K562 (cell line): Measurements from ENCODE around the gene IQGAP3. TPM values are rescaled to one million over a fixed set of nuclear protein-coding genes. Genes with fewer than 3 reads are reported as not detected.

Experiments
- ATAC-seq: fragments of 200-7000 bp; cut with Tn5 transposase; 3 replicates; pipeline ENCODE4 v1.9.1; 2020; ENCODE audit warnings: moderate library complexity
- BruUV-seq: library from RNA; stranded (reverse); fragments of 400-500 nt; replicated peaks from 2 replicates; lab custom pipeline; 2021; lab: Mats Ljungman, UMichigan
- CTCF ChIA-PET: fragments of 300-600 bp; formaldehyde crosslinking; extraction: SDS; loops from one replicate; lab custom pipeline; 2021; ENCODE audit warnings: low intra/inter-chr PET ratio; lab: Yijun Ruan, JAX
- POLR2A ChIA-PET: fragments of 300-600, 350-650 bp; sonication (Branson Sonifier 250); formaldehyde crosslinking; extraction: SDS; loops from one replicate; lab custom pipeline; 2021; ENCODE audit warnings: antibody characterized with exemption, inconsistent platforms; lab: Yijun Ruan, JAX
- DNase-seq, 4 experiments: peaks; one replicate each; pipeline versions ENCODE4 v3.0.0 to v3.0.0-alpha.2; 2011 to 2018; ENCODE audit warnings: low spot score in 3 of 4, mixed read lengths in 3 of 4; ENCODE audit errors: extremely low read depth in 1 of 4
- FAIRE-seq: peaks from 2 replicates; lab custom pipeline; 2011; peaks lifted over from hg19 to GRCh38; lab: Jason Lieb, UNC
- H2AFZ ChIP-seq: 2 replicates; pipeline ENCODE4 v1.6.0; 2011; ENCODE audit warnings: low read depth, low read length, control low read depth, inconsistent platforms
- H3K27ac ChIP-seq: fragments of 200-600 bp; 3 replicates; pipeline ENCODE4 v1.8.0; 2011; ENCODE audit warnings: low read depth, mild to moderate bottlenecking, control low read depth, inconsistent platforms, low read length, moderate library complexity, mixed read lengths; ENCODE audit errors: extremely low read depth
- H3K27me3 ChIP-seq, 2 experiments: fragments of 300-600 bp in 1 of 2; 2 replicates in 1 of 2; 3 replicates in 1 of 2; pipeline versions ENCODE4 v1.6.0 to v1.8.0; 2011; ENCODE audit warnings: inconsistent platforms in 2 of 2, low read length in 2 of 2, mild to moderate bottlenecking in 1 of 2, mixed read lengths in 1 of 2, moderate library complexity in 1 of 2; ENCODE audit not compliant: control insufficient read depth in 2 of 2, insufficient read depth in 2 of 2
- H3K36me3 ChIP-seq: fragments of 300-600 bp; 3 replicates; pipeline ENCODE4 v1.8.0; 2011; ENCODE audit warnings: mild to moderate bottlenecking, low read length, inconsistent platforms; ENCODE audit not compliant: control insufficient read depth, insufficient read depth
- H3K4me1 ChIP-seq, 2 experiments: fragments of 200-600 bp in 1 of 2; replicated peaks in 1 of 2; 2 replicates in 1 of 2; 3 replicates in 1 of 2; pipeline versions ENCODE4 v1.5.1 to v1.8.0; 2011; ENCODE audit warnings: inconsistent platforms in 2 of 2, low read length in 2 of 2, mild to moderate bottlenecking in 1 of 2, mixed read lengths in 1 of 2, moderate library complexity in 1 of 2; ENCODE audit not compliant: control insufficient read depth in 2 of 2, insufficient read depth in 2 of 2
- H3K4me2 ChIP-seq: 2 replicates; pipeline ENCODE4 v1.6.1; 2011; ENCODE audit warnings: low read length, control low read depth, inconsistent platforms, mixed read lengths; ENCODE audit not compliant: insufficient read depth
- H3K4me3 ChIP-seq: fragments of 200-600 bp; sonication (generic), shearing (Covaris generic); 2 replicates; pipeline ENCODE4 v1.5.1; 2016; ENCODE audit warnings: control low read depth, inconsistent platforms
- H3K79me2 ChIP-seq: fragments of 200-600 bp; 3 replicates; pipeline ENCODE4 v1.8.0; 2011; ENCODE audit warnings: low read length, inconsistent platforms; ENCODE audit not compliant: control insufficient read depth, insufficient read depth
- H3K9ac ChIP-seq, 2 experiments: 2 replicates each; pipeline versions ENCODE4 v1.6.0 to v1.6.1; 2011; ENCODE audit warnings: low read depth in 2 of 2, low read length in 2 of 2, control low read depth in 1 of 2, inconsistent platforms in 1 of 2, mild to moderate bottlenecking in 1 of 2, mixed read lengths in 1 of 2; ENCODE audit not compliant: insufficient read depth in 1 of 2
- H3K9me1 ChIP-seq: one replicate; pipeline ENCODE4 v1.6.0; 2011; ENCODE audit warnings: inconsistent platforms, mild to moderate bottlenecking, low read length, moderate library complexity; ENCODE audit not compliant: control insufficient read depth, insufficient read depth
- H3K9me3 ChIP-seq: replicated peaks from 2 replicates; pipeline ENCODE4 v1.5.1; 2011; ENCODE audit warnings: low read depth, low read length, inconsistent platforms; ENCODE audit not compliant: control insufficient read depth, insufficient read depth
- H4K20me1 ChIP-seq: replicated peaks from 2 replicates; pipeline ENCODE4 v1.6.1; 2011; ENCODE audit warnings: low read length, inconsistent platforms, mixed read lengths; ENCODE audit not compliant: control insufficient read depth, insufficient read depth
- FOXK2 ChIP-seq, 2 experiments: fragments of 450-650 bp; IDR thresholded peaks in 1 of 2; conservative IDR thresholded peaks in 1 of 2; 2 replicates each; pipeline ENCODE4 v1.6.1; 2016; ENCODE audit warnings: low read depth in 2 of 2, mild to moderate bottlenecking in 1 of 2
- HDAC1 ChIP-seq, 2 experiments: fragments of 450-650 bp; IDR thresholded peaks; 2 replicates each; pipeline ENCODE4 v1.6.1; 2016 to 2017; ENCODE audit warnings: inconsistent platforms in 1 of 2, mild to moderate bottlenecking in 1 of 2, moderate library complexity in 1 of 2
- PTTG1 ChIP-seq: fragments of 450-650 bp; IDR thresholded peaks from 2 replicates; pipeline ENCODE4 v1.6.1; 2016; ENCODE audit warnings: low read depth, mild to moderate bottlenecking, missing genetic modification characterization, missing compliant biosample characterization
- RBFOX2 ChIP-seq: fragments of 200-400 bp; formaldehyde crosslinking; IDR thresholded peaks from 2 replicates; pipeline ENCODE4 v1.6.1; 2017; ENCODE audit warnings: low read depth, mild to moderate bottlenecking, low read length, moderate library complexity
- ZNF232 ChIP-seq: sonication (generic); formaldehyde crosslinking; IDR thresholded peaks from 2 replicates; pipeline ENCODE4 v1.8.0; 2022; ENCODE audit warnings: mild to moderate bottlenecking, missing genetic modification reagents
- WGBS: fragments of 100-300 bp; shearing (Covaris generic); methylation state at CpG from one replicate; pipeline ENCODE4 v1.1.6; 2016; ENCODE audit warnings: low coverage, mixed read lengths; ENCODE audit not compliant: insufficient coverage; ENCODE audit errors: missing lambda C conversion rate; 5-methylcytosine and 5-hydroxymethylcytosine counted together
- in situ Hi-C: fragments of 300-500 bp; cut with MboI; formaldehyde crosslinking; loops from 4 replicates; pipeline ENCODE4 v1.15.0; 2018; ENCODE audit warnings: inconsistent platforms, mixed read lengths
- intact Hi-C: fragments of 100-400 bp; cut with micrococcal nuclease; formaldehyde crosslinking; loops from 2 replicates; pipeline ENCODE4 v1.14.2; 2022
- polyA plus RNA-seq, 8 experiments: library from polyadenylated mRNA; depleted of rRNA in 4 of 8; stranded (reverse) in 5 of 8; unstranded in 3 of 8; fragments of >200 nt; fragmentation: Nextera tagmentation in 2 of 8; fragmentation: Illumina TruSeq in 1 of 8; extraction: Ambion mirVana in 2 of 8; extraction: Trizol in 1 of 8; gene quantifications; 2 replicates each; pipeline versions ENCODE4 v1.2.1 to v1.2.3, GENCODE V29; 2011 to 2014; ENCODE audit warnings: inconsistent platforms in 1 of 8, missing spikeins in 1 of 8
- total RNA-seq, 7 experiments: library from RNA; depleted of rRNA in 6 of 7; stranded (reverse); fragments of >200 nt in 6 of 7; fragmentation: Illumina TruSeq in 2 of 7; extraction: Trizol in 2 of 7; gene quantifications; 2 replicates each; pipeline versions ENCODE4 v1.2.1 to v1.2.3, GENCODE V29; 2011 to 2021; ENCODE audit warnings: low replicate concordance in 1 of 7
- TF ChIP-seq, protein P1 (sequence below), 2 experiments: fragments of 450-650 bp; IDR thresholded peaks; 2 replicates each; pipeline ENCODE4 v1.6.1; 2016; ENCODE audit warnings: mild to moderate bottlenecking in 2 of 2, borderline replicate concordance in 1 of 2, low read depth in 1 of 2, moderate library complexity in 1 of 2

IQGAP3 gene
- total and polyA plus RNA-seq, 9 of the 15 experiments (the other 6 are each of a cell fraction or from before 2014, with no cell fraction given) = 1.4 to 16.6 (median 11.9) TPM

- FAIRE-seq (no peak), ATAC-seq (no peak), DNase-seq (no peak)
- BruUV-seq = no TSS peak
- H4K20me1 ChIP-seq = no peaks in the 10 kb centered on the region
- H3K4me1 ChIP-seq = peaks cover 7 to 15% of the 10 kb centered on the region in 2 experiments; a peak in 4 of 5 replicates
- POLR2A ChIA-PET = interaction anchor here (0.6 to 1.9 kb wide), 8 partner anchors 8 to 869 kb away, joined by 3 to 6 read pairs (median 3); partner anchors contain the start of gene GPATCH4
- H3K79me2 ChIP-seq = peaks cover 32% of the 10 kb centered on the region
- no peak overlapping the region for H3K4me2 ChIP-seq
- H3K9me1 ChIP-seq = no peaks in the 10 kb centered on the region
- in situ Hi-C loops = no loop called here
- H3K36me3 ChIP-seq = peaks cover 66% of the 10 kb centered on the region
- H3K27ac ChIP-seq = no peak overlapping the region
- CTCF ChIA-PET = no interaction called here
- no peak overlapping the region; a peak in 1 of 4 replicates for H3K9ac ChIP-seq
- no peak overlapping the region for H2AFZ ChIP-seq
- no peaks in the 10 kb centered on the region for H3K9me3 ChIP-seq
- TF ChIP-seq RBFOX2 (peak; percentile 6; the same call in 1 of the 2 replicates), HDAC1 (IDR thresholded peaks at IDR 0.05) (no peak), FOXK2 (conservative IDR thresholded peaks at IDR 0.05 in 1 of 2, IDR thresholded peaks at IDR 0.05 in 1 of 2; ENCODE audit: low read depth in 2 of 2) (no peak), ZNF232 (CRISPR knock-in tag) (no peak), PTTG1 (no peak)
- TF ChIP-seq, protein P1, sequence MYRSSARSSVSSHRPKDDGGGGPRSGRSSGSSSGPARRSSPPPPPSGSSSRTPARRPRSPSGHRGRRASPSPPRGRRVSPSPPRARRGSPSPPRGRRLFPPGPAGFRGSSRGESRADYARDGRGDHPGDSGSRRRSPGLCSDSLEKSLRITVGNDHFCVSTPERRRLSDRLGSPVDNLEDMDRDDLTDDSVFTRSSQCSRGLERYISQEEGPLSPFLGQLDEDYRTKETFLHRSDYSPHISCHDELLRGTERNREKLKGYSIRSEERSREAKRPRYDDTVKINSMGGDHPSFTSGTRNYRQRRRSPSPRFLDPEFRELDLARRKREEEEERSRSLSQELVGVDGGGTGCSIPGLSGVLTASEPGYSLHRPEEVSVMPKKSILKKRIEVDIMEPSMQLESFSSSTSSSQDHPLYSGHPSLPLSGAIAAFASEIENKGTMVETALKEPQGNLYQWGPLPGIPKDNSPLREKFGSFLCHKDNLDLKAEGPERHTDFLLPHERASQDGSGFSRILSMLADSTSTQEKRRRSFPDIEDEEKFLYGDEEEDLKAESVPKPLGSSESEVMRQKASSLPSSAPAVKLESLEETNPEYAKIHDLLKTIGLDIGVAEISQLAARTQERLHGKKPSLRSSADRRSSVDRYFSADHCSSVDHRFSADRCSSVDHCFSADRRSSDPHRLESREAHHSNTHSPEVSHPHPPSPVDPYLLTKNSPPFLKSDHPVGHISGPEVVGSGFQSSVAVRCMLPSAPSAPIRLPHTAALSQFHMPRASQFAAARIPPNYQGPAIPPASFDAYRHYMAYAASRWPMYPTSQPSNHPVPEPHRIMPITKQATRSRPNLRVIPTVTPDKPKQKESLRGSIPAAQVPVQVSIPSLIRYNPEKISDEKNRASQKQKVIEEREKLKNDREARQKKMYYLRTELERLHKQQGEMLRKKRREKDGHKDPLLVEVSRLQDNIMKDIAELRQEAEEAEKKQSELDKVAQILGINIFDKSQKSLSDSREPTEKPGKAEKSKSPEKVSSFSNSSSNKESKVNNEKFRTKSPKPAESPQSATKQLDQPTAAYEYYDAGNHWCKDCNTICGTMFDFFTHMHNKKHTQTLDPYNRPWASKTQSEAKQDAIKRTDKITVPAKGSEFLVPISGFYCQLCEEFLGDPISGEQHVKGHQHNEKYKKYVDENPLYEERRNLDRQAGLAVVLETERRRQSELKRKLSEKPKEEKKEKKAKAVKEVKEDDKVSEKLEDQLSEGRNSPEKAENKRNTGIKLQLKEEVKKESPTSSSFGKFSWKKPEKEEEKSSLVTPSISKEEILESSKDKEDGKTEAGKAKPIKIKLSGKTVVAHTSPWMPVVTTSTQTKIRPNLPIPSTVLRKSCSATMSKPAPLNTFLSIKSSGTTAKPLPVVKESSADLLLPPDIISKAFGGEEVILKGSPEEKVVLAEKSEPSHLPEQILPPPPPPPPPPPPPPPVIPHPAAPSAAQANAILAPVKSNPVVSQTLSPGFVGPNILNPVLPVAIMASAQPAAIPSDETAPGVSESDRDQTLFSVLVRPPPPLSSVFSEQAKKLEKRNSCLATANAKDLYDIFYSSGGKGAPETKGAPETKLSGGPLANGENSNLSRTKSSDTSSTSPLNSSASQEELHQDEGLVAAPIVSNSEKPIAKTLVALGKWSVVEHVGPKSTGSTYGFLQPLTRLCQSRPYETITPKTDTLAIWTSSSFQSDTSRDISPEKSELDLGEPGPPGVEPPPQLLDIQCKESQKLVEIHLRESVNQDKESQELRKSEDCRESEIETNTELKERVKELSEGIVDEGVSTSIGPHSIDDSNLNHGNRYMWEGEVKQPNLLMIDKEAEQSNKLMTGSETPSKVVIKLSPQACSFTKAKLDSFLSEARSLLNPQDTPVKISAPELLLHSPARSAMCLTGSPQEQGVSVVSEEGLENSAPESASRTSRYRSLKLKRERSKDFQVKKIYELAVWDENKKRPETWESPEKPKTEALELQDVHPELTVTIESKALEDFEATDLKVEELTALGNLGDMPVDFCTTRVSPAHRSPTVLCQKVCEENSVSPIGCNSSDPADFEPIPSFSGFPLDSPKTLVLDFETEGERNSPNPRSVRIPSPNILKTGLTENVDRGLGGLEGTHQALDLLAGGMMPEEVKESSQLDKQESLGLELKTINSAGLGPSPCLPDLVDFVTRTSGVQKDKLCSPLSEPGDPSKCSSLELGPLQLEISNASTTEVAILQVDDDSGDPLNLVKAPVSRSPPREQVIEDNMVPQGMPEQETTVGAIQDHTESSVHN (IDR thresholded peaks at IDR 0.05; ENCODE audit: borderline replicate concordance in 1 of 2, low read depth in 1 of 2) = no peak
- H3K4me3 ChIP-seq = no peak overlapping the region
- H3K27me3 ChIP-seq = no peaks in the 10 kb centered on the region
- WGBS = 91% methylated on average over 8 of the region's 8 CpGs
- intact Hi-C loops = no loop called here
Measured at GRCh38 chr1:156593661-156593989, 21.3 kb upstream of the IQGAP3 start.
